NCI-H1694 treated with DMSO at 0.1 percent for 48 hours (cell line): ENCODE measurements around the gene PRSS56.

ENCODE experiments used
- DNase-seq: peaks from one replicate; lab custom pipeline; 2025; lab: John Stamatoyannopoulos, UW

Gene PRSS56

GRCh38 chr2:232573771-232574435, 53.7 kb downstream of the PRSS56 start:
- no peak for DNase-seq

DNA sequence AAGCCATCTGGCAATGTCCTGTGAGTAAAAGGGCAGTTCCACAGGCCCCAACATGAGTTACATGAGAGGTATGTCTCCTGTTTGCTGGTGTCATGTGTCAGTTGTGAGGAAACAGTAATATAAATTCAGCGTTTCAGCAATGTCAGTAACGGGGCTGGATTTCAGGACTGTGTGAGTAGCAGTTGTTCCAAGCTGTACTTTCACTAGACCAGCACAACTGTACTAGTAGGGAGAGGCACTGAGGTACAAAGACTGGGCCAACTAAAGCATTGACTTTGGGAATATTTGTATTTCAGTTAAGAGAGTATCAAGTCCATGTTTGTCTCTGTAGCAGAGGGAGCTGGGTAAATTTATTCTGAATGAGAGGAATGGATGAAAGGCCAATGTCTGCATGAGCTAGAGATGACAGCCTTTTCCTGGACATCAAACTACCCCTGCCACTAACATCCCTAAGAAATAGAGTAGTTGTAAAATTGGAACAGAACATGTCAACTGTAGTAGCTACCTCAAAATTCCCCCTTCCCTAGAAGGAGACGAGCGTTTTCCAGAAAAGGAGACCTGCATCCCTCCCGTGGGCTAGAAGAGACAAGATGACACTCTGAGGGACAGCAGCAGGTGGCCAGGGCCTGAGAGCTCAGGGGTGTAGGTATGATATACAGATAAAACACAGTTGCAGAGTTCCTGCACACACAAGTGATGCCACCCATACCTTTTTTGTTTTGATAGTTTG, 54.7 kb downstream of the PRSS56 start:
- no peak for DNase-seq
